ENCODE results near the gene KLKB1. TPM values are rescaled to one million over a fixed set of nuclear protein-coding genes. Genes with fewer than 3 reads are reported as not detected.
A peak's percentile ranks its signal among the peaks of the same experiment; 100 is the strongest.

KLKB1 gene
- total and polyA plus RNA-seq, 2 donors (not counting 3 experiments of a cell fraction or from before 2014, with no cell fraction given), result not detected

DNA sequence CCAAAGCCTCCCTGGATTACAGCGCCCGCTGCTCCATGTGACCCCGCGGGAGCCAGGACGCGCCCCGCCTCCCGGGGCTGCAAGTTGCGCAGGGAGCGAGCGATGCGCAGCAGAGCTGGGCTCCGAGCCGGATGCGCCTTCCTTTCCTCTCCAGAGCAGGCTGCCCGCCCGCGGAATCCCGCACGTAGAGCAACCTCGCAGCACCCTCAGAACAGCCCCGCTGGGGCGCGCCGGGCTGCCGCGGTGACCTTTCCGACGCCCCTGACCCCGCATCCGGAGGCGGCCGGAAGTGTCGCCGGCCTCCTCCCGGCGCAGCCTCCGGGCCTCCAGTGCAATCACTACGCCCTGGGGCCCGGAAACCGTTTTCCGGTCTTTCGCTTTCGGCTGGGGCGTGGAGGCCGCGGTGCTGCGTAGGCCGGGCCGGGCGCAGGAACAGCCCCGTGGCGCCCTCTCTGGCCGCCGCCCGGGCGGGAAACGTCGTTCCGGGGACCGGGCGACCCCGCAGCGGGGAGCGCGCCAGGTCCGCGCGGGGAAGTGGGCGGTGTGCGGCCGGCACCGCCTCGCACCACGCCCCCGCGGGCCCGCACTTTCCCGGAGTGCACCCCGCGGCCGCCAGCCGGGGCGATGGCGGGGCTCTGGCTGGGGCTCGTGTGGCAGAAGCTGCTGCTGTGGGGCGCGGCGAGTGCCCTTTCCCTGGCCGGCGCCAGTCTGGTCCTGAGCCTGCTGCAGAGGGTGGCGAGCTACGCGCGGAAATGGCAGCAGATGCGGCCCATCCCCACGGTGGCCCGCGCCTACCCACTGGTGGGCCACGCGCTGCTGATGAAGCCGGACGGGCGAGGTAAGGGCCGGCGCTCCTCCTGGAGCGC, 35.9 kb upstream of the KLKB1 start, which contains the start of gene CYP4V2:
Gene CYP4V2 (plus strand): TSS at position 368 of the 866 bp plus-strand sequence. CDS start 257 bp downstream, at position 625.
- dilution Hi-C loops (cut with MboI; ENCODE audit: extremely low pct_ligation_motif_present, low sequenced_read_pairs) (no loop called here), intact Hi-C loops (cut with micrococcal nuclease) (loop anchor here (1.0 to 10.0 kb wide), 4 partner anchors 12 to 1367 kb away; partner anchors contain the start of genes ACSL1 and TLR3)
- no peaks in the 10 kb centered on the region for H3K79me2 ChIP-seq (ENCODE audit: control insufficient read depth, insufficient read depth, low read length)
- CTCF ChIA-PET, result interaction anchor here (0.7 to 1.8 kb wide), 3 partner anchors 10 to 54 kb away, joined by 3 to 9 read pairs (median 6); no protein-coding TSS in a partner anchor
- H3K4me2 ChIP-seq (ENCODE audit: insufficient read depth, low read length), result peak within 1 kb of the TSS; percentile 60
- FAIRE-seq (peak; percentile 67), DNase-seq (ENCODE audit: low read depth, low spot score) (peak; percentile 28)
- POLR2A ChIA-PET, result no interaction called here
- H3K27ac ChIP-seq (ENCODE audit: insufficient read depth, low read depth, low read length), result no peak within 1 kb of the TSS
- TF ChIP-seq POLR2AphosphoS5 (IDR thresholded peaks at IDR 0.05; ENCODE audit: insufficient read depth, low read depth, low read length) (peak; percentile 49), GATA2 (IDR thresholded peaks at IDR 0.05; ENCODE audit: insufficient read depth, insufficient read length, low read depth, low read length) (no peak), POLR2A (IDR thresholded peaks at IDR 0.05; ENCODE audit: low read depth, low read length) (no peak), JUN (IDR thresholded peaks at IDR 0.05; ENCODE audit: borderline replicate concordance, insufficient read depth, insufficient read length, low read depth) (no peak), MYC (IDR thresholded peaks at IDR 0.05; ENCODE audit: low read depth, low read length) (no peak), FOS (IDR thresholded peaks at IDR 0.05; ENCODE audit: borderline replicate concordance, insufficient read depth, low read length) (no peak), EZH2 (IDR thresholded peaks at IDR 0.05; ENCODE audit: borderline replicate concordance, low read depth, low read length, severe bottlenecking) (no peak)
- TF ChIP-seq, protein P1, sequence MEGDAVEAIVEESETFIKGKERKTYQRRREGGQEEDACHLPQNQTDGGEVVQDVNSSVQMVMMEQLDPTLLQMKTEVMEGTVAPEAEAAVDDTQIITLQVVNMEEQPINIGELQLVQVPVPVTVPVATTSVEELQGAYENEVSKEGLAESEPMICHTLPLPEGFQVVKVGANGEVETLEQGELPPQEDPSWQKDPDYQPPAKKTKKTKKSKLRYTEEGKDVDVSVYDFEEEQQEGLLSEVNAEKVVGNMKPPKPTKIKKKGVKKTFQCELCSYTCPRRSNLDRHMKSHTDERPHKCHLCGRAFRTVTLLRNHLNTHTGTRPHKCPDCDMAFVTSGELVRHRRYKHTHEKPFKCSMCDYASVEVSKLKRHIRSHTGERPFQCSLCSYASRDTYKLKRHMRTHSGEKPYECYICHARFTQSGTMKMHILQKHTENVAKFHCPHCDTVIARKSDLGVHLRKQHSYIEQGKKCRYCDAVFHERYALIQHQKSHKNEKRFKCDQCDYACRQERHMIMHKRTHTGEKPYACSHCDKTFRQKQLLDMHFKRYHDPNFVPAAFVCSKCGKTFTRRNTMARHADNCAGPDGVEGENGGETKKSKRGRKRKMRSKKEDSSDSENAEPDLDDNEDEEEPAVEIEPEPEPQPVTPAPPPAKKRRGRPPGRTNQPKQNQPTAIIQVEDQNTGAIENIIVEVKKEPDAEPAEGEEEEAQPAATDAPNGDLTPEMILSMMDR (IDR thresholded peaks at IDR 0.05; ENCODE audit: extremely low read depth in 1 of 2, insufficient read depth in 1 of 2, low read depth in 1 of 2, low read length in 2 of 2), result peak; percentile 24 to 31
- TF ChIP-seq, protein P2, sequence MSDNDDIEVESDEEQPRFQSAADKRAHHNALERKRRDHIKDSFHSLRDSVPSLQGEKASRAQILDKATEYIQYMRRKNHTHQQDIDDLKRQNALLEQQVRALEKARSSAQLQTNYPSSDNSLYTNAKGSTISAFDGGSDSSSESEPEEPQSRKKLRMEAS (IDR thresholded peaks at IDR 0.05; ENCODE audit: insufficient read depth, insufficient read length), result no peak
- BruUV-seq (replicated peaks), result no TSS peak
- H3K4me1 ChIP-seq (ENCODE audit: control insufficient read depth, extremely low read depth, insufficient read depth, low read length), result peaks cover 8% of the 10 kb centered on the region
- no peaks in the 10 kb centered on the region for H4K20me1 ChIP-seq (replicated peaks; ENCODE audit: control insufficient read depth, extremely low read depth, insufficient read depth, low read length)
- no peaks in the 10 kb centered on the region for H3K9me3 ChIP-seq (replicated peaks; ENCODE audit: control insufficient read depth, insufficient read depth, low read length)
- peak within 1 kb of the TSS; percentile 56 to 74 (median 68) for H3K4me3 ChIP-seq (replicated peaks in 1 of 3; ENCODE audit: insufficient read depth in 1 of 3, low read depth in 1 of 3, low read length in 3 of 3)
- peak within 1 kb of the TSS; percentile 88 for H2AFZ ChIP-seq (ENCODE audit: low read depth, low read length)
- peaks cover 4 to 6% of the 10 kb centered on the region in 2 experiments for H3K27me3 ChIP-seq (ENCODE audit: control insufficient read depth in 2 of 2, insufficient read depth in 2 of 2, low read length in 2 of 2)
- H3K9ac ChIP-seq (replicated peaks; ENCODE audit: extremely low read depth, insufficient read depth, low read length), result peak within 1 kb of the TSS; percentile 49
- no peaks in the 10 kb centered on the region for H3K36me3 ChIP-seq (ENCODE audit: control insufficient read depth in 2 of 2, extremely low read depth in 1 of 2, insufficient read depth in 2 of 2, low read length in 2 of 2)
- no peaks in the 10 kb centered on the region for H3K9me1 ChIP-seq (replicated peaks; ENCODE audit: control insufficient read depth, extremely low read depth, insufficient read depth, low read length)

Data from endothelial cell of umbilical vein (primary cell).